Adrenal gland (tissue), 12 donors: ENCODE measurements around the gene IGF2R. TPM values are rescaled to one million over a fixed set of nuclear protein-coding genes. Genes with fewer than 3 reads are reported as not detected.

Experiments used
- DNase-seq, 7 donors: peaks; one replicate each; pipeline ENCODE4 v3.0.0-alpha.2; 2019 to 2020
- H3K27ac ChIP-seq, 5 donors: fragments of 200-600 bp; sonication (generic) in 4 of 5; 1 replicate in 3 of 5; 2 replicates in 2 of 5; pipeline versions ENCODE4 v1.5.1 to v1.8.0; 2016 to 2020; ENCODE audit warnings: mild to moderate bottlenecking in 1 of 5
- H3K27me3 ChIP-seq: fragments of 200-600 bp; 2 replicates; pipeline ENCODE4 v1.8.0; 2021
- H3K36me3 ChIP-seq, 2 donors: fragments of 200-600 bp; replicated peaks in 1 of 2; 1 replicate in 1 of 2; 2 replicates in 1 of 2; pipeline versions ENCODE4 v1.5.1 to v1.8.0; 2018 to 2022
- H3K4me1 ChIP-seq, 2 donors: fragments of 200-600 bp; replicated peaks in 1 of 2; 1 replicate in 1 of 2; 2 replicates in 1 of 2; pipeline versions ENCODE4 v1.5.1 to v1.8.0; 2018 to 2021
- H3K4me3 ChIP-seq, 4 donors: fragments of 200-600 bp; sonication (generic) in 3 of 4; one replicate each; pipeline ENCODE4 v1.5.1; 2016 to 2018
- H3K9me3 ChIP-seq, 3 donors: fragments of 200-600 bp; sonication (generic) in 1 of 3; replicated peaks in 1 of 3; 1 replicate in 2 of 3; 2 replicates in 1 of 3; pipeline versions ENCODE4 v1.5.1 to v1.8.0; 2016 to 2021
- CTCF ChIP-seq, 6 experiments: fragments of 450-650 bp in 4 of 6; fragments of 200-600 bp in 2 of 6; sonication (generic) in 1 of 6; IDR thresholded peaks; 1 replicate in 5 of 6; 2 replicates in 1 of 6; pipeline versions ENCODE4 v1.5.1 to v1.8.0; 2016 to 2021; ENCODE audit warnings: antibody characterized with exemption in 6 of 6, mild to moderate bottlenecking in 2 of 6, moderate library complexity in 1 of 6
- POLR2A ChIP-seq, 2 donors: fragments of 450-650 bp; IDR thresholded peaks; one replicate each; pipeline ENCODE4 v1.6.1; 2017; ENCODE audit warnings: antibody characterized with exemption in 2 of 2, mild to moderate bottlenecking in 2 of 2, moderate library complexity in 1 of 2
- WGBS, 4 donors: extraction: QIAGEN DNeasy Blood & Tissue Kit in 2 of 4; methylation state at CpG; one replicate each; pipeline versions ENCODE4 v1.1.5 to v1.1.7; 2013 to 2017; 5-methylcytosine and 5-hydroxymethylcytosine counted together
- intact Hi-C, 2 donors: fragments of 100-400 bp; cut with DNase I; formaldehyde crosslinking; loops; one replicate each; pipeline versions ENCODE4 v1.14.1 to v1.15.0; 2022 to 2023
- polyA plus RNA-seq, 3 donors: library from polyadenylated mRNA; stranded (reverse); fragments of 200-250 nt in 2 of 3; fragments of 350-450 nt in 1 of 3; fragmentation: Illumina TruSeq in 1 of 3; extraction: RNeasy Lipid Tissue Mini Kit (QIAGEN cat#74804) in 1 of 3; gene quantifications; one replicate each; pipeline ENCODE4 v1.2.3, GENCODE V29; 2013 to 2014
- total RNA-seq, 9 donors: library from RNA; depleted of rRNA in 4 of 9; stranded (reverse); fragments of >200 nt in 4 of 9; fragments of 120-200 nt in 1 of 9; fragmentation: NEBNext Ultra II Directional in 1 of 9; extraction: Animal tissue kit (Norgen Biotek cat#: 25700) in 1 of 9; gene quantifications; one replicate each; pipeline versions ENCODE4 v1.1.0 to v1.2.4, GENCODE V29; 2013 to 2023
- donor health status: healthy with polysubstance abuse.
- donor health status: Bipolar disorder and iron deficiency.
- donor health status: DM: yes; HTN: yes; CAD: no.
- donor health status: DM: no; HTN: no; CAD: no.
- donor health status: DM: no; HTN: no; CAD: no.
- donor health status: DM: yes; HTN: yes; CAD: no.

Gene IGF2R
- total and polyA plus RNA-seq, 12 donors = 17.1 to 154 (median 89.8) TPM

GRCh38 chr6:159981403-159982245 lies 12.7 kb downstream of the IGF2R start:
- Histone ChIP-seq H3K4me3 (peak overlapping the region in 1 of 4 donors; percentile 15), H3K4me1 (peaks cover 62 to 95% of the 10 kb centered on the region in 2 donors), H3K27ac (peak overlapping the region; percentile 66 to 88 (median 85)), H3K27me3 (no peaks in the 10 kb centered on the region), H3K36me3 (no peaks in the 10 kb centered on the region), H3K9me3 (no peaks in the 10 kb centered on the region)
- WGBS, 4 donors = 11 to 17% (median 15%) methylated on average over 16 of the region's 16 CpGs
- intact Hi-C loops = no loop called here
- TF ChIP-seq POLR2A (IDR thresholded peaks at IDR 0.05) (peak in 1 of 2 donors; percentile 56), CTCF (IDR thresholded peaks at IDR 0.05) (no peak)
- DNase-seq = peak; percentile 48 to 82 (median 70)

GRCh38 chr6:159982731-159983506 lies 14.0 kb downstream of the IGF2R start:
- H3K27me3 ChIP-seq = no peaks in the 10 kb centered on the region
- no peaks in the 10 kb centered on the region for H3K9me3 ChIP-seq
- 42 to 59% (median 55%) methylated on average over 6 of the region's 6 CpGs for WGBS, 4 donors
- H3K4me1 ChIP-seq = peaks cover 54 to 95% of the 10 kb centered on the region in 2 donors
- H3K27ac ChIP-seq = peak overlapping the region; percentile 18 to 87 (median 83)
- intact Hi-C loops = no loop called here
- TF ChIP-seq POLR2A (IDR thresholded peaks at IDR 0.05) (no peak), CTCF (IDR thresholded peaks at IDR 0.05) (no peak)
- no peak for DNase-seq
- no peak overlapping the region for H3K4me3 ChIP-seq
- no peaks in the 10 kb centered on the region for H3K36me3 ChIP-seq

GRCh38 chr6:159983641-159984080 lies 14.8 kb downstream of the IGF2R start:
- peak in 2 of 7 donors; percentile 43 to 46 for DNase-seq
- TF ChIP-seq CTCF (IDR thresholded peaks at IDR 0.05) = no peak
- TF ChIP-seq POLR2A (IDR thresholded peaks at IDR 0.05) = no peak
- no peaks in the 10 kb centered on the region for H3K27me3 ChIP-seq
- no peaks in the 10 kb centered on the region for H3K36me3 ChIP-seq
- peak overlapping the region; percentile 18 to 87 (median 83) for H3K27ac ChIP-seq
- peaks cover 47 to 93% of the 10 kb centered on the region in 2 donors for H3K4me1 ChIP-seq
- 26 to 44% (median 36%) methylated on average over 2 of the region's 2 CpGs for WGBS, 4 donors
- no peak overlapping the region for H3K4me3 ChIP-seq
- no peaks in the 10 kb centered on the region for H3K9me3 ChIP-seq
- intact Hi-C loops = no loop called here

- intact Hi-C loops = no loop called here
- H3K4me3 ChIP-seq = no peak overlapping the region
- H3K36me3 ChIP-seq = no peaks in the 10 kb centered on the region
- peak overlapping the region; percentile 9 to 87 (median 83) for H3K27ac ChIP-seq
- H3K4me1 ChIP-seq = peaks cover 47 to 93% of the 10 kb centered on the region in 2 donors
- TF ChIP-seq POLR2A (IDR thresholded peaks at IDR 0.05) (no peak), CTCF (IDR thresholded peaks at IDR 0.05) (no peak)
- WGBS, 4 donors = 63 to 77% (median 69%) methylated on average over 11 of the region's 11 CpGs
- no peaks in the 10 kb centered on the region for H3K9me3 ChIP-seq
- DNase-seq = peak in 5 of 7 donors; percentile 73 to 84 (median 75)
- H3K27me3 ChIP-seq = no peaks in the 10 kb centered on the region
Observed at GRCh38 chr6:159984268-159984786, 15.4 kb downstream of the IGF2R start.
